Vagina (tissue), 2 donors: Measurements from ENCODE around the gene STK10. TPM values are rescaled to one million over a fixed set of nuclear protein-coding genes. Genes with fewer than 3 reads are reported as not detected.

Experiments
- DNase-seq, 2 donors: peaks; one replicate each; pipeline ENCODE4 v3.0.0-alpha.2; 2017; ENCODE audit errors: extremely low spot score in 2 of 2
- H3K27ac ChIP-seq: fragments of 200-600 bp; sonication (generic); one replicate; pipeline ENCODE4 v1.5.1; 2019
- H3K27me3 ChIP-seq: fragments of 200-600 bp; sonication (generic); one replicate; pipeline ENCODE4 v1.5.1; 2019
- H3K36me3 ChIP-seq, 2 donors: fragments of 200-600 bp; sonication (generic); one replicate each; pipeline ENCODE4 v1.5.1; 2017 to 2019
- H3K4me1 ChIP-seq: fragments of 200-600 bp; sonication (generic); one replicate; pipeline ENCODE4 v1.5.1; 2019
- H3K4me3 ChIP-seq, 2 donors: fragments of 200-600 bp; sonication (generic); 1 replicate in 1 of 2; 2 replicates in 1 of 2; pipeline ENCODE4 v1.5.1; 2016 to 2019
- H3K9me3 ChIP-seq: fragments of 200-600 bp; sonication (generic); one replicate; pipeline ENCODE4 v1.5.1; 2019
- POLR2A ChIP-seq, 2 donors: fragments of 450-650 bp; IDR thresholded peaks; one replicate each; pipeline ENCODE4 v1.6.1; 2017; ENCODE audit warnings: antibody characterized with exemption in 2 of 2, mild to moderate bottlenecking in 2 of 2, moderate library complexity in 2 of 2
- POLR2AphosphoS5 ChIP-seq, 2 donors: sonication (generic); formaldehyde crosslinking; IDR thresholded peaks; one replicate each; pipeline ENCODE4 v1.9.0; 2017; ENCODE audit warnings: antibody characterized with exemption in 2 of 2, mild to moderate bottlenecking in 2 of 2, low read depth in 1 of 2; ENCODE audit not compliant: insufficient read depth in 1 of 2
- intact Hi-C: fragments of 100-400 bp; cut with DNase I; formaldehyde crosslinking; loops from one replicate; pipeline ENCODE4 v1.15.1; 2023
- total RNA-seq: library from RNA; depleted of rRNA; stranded (reverse); fragments of >200 nt; gene quantifications from one replicate; pipeline ENCODE4 v1.2.3, GENCODE V29; 2016
- TF ChIP-seq, protein P1 (sequence below), 3 experiments: fragments of 450-650 bp in 2 of 3; fragments of 200-600 bp in 1 of 3; sonication (generic) in 1 of 3; IDR thresholded peaks; one replicate each; pipeline ENCODE4 v1.5.1; 2017 to 2019; ENCODE audit warnings: antibody characterized with exemption in 3 of 3, mild to moderate bottlenecking in 2 of 3, moderate library complexity in 2 of 3

The STK10 gene
- total RNA-seq, 1 donor from 2014 or later: 33.9 TPM

DNA sequence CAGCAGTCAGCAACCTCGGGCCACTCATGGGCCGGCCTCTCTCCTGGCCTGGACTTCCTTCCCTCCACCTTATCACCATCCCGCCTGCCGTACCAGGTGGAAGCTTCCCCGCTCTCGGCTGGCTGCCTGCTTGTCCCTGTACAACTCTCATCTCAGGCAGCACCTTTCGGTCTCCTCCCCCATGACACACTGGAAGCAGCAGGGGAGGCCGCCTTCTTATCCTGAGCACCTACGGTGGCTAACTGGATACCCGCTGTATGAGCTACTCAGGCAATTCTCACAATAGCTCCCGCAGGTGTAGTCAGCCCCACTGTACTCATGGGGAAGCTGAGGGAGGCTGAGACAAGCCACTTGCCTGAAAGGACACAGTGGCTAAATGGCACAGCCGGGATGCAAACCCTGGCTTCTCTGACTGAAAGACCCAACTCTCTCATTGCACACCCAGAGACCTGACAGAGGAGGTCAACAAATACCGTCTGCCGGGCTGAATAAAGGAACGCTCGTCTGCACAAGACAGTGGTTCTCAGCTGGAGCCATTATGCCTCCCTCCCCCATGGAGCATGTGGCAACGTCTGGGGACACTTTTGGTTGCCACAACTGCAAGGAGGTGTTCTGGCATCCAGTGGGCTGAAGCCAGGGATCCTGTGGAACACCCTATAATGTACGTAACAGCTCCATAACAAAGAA, 9.6 kb downstream of the STK10 start:
- no peaks in the 10 kb centered on the region for H3K9me3 ChIP-seq
- no peak for TF ChIP-seq POLR2AphosphoS5 (IDR thresholded peaks at IDR 0.05; ENCODE audit: insufficient read depth in 1 of 2, low read depth in 1 of 2)
- TF ChIP-seq, protein P1, sequence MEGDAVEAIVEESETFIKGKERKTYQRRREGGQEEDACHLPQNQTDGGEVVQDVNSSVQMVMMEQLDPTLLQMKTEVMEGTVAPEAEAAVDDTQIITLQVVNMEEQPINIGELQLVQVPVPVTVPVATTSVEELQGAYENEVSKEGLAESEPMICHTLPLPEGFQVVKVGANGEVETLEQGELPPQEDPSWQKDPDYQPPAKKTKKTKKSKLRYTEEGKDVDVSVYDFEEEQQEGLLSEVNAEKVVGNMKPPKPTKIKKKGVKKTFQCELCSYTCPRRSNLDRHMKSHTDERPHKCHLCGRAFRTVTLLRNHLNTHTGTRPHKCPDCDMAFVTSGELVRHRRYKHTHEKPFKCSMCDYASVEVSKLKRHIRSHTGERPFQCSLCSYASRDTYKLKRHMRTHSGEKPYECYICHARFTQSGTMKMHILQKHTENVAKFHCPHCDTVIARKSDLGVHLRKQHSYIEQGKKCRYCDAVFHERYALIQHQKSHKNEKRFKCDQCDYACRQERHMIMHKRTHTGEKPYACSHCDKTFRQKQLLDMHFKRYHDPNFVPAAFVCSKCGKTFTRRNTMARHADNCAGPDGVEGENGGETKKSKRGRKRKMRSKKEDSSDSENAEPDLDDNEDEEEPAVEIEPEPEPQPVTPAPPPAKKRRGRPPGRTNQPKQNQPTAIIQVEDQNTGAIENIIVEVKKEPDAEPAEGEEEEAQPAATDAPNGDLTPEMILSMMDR (IDR thresholded peaks at IDR 0.05): no peak
- no peak for TF ChIP-seq POLR2A (IDR thresholded peaks at IDR 0.05)
- H3K4me1 ChIP-seq: peaks cover 14% of the 10 kb centered on the region
- no peaks in the 10 kb centered on the region for H3K36me3 ChIP-seq
- intact Hi-C loops: no loop called here
- H3K27ac ChIP-seq: no peak overlapping the region
- no peak overlapping the region for H3K4me3 ChIP-seq
- no peaks in the 10 kb centered on the region for H3K27me3 ChIP-seq
- no peak for DNase-seq

DNA sequence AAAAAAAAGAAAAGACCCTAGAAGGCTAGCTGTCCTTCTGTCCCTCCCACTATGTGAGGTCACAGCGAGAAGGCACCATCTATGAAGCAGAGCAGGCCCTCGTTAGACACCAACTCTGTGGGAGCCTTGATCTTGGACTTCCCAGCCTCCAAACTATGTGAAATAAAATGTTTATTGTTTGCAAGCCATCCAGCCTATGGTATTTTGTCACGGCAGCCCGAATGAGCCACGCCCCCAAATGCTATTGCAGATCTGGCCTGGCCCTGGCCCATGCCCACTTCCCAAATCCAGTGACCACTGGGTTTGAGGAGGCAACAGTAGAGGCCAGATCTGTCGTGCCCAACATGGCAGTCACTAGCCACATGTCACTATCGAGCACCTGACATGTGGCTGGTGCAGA, 10.8 kb downstream of the STK10 start:
- H3K36me3 ChIP-seq: no peaks in the 10 kb centered on the region
- no peak overlapping the region for H3K27ac ChIP-seq
- no peaks in the 10 kb centered on the region for H3K9me3 ChIP-seq
- no peak for DNase-seq
- H3K4me1 ChIP-seq: peaks cover 22% of the 10 kb centered on the region
- TF ChIP-seq, protein P1 (IDR thresholded peaks at IDR 0.05): no peak
- no peak for TF ChIP-seq POLR2AphosphoS5 (IDR thresholded peaks at IDR 0.05; ENCODE audit: insufficient read depth in 1 of 2, low read depth in 1 of 2)
- no peak for TF ChIP-seq POLR2A (IDR thresholded peaks at IDR 0.05)
- intact Hi-C loops: no loop called here
- no peaks in the 10 kb centered on the region for H3K27me3 ChIP-seq
- no peak overlapping the region for H3K4me3 ChIP-seq

DNA sequence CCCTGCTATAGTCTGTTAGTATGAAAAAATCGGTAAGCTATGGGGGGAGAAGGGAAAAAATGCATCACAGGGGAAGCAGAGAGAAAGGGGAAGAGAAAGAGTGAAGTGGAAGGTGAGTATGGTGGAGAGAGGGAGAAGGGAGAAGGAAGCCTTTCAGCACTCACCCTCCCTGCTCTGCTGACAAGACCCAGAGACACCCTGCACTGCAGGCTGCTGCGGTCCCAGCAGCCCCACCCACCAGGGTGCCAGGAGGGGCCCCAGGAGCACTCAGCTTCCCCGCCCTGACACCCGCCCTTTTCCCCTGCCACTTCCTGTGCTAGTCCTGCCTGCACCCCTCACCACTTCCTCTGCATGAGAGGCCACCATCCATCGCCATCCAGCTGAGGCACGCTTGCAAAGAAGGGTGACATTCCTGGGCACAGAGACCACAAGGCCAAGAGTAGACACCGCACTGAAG, 12.7 kb downstream of the STK10 start:
- TF ChIP-seq POLR2AphosphoS5 (IDR thresholded peaks at IDR 0.05; ENCODE audit: insufficient read depth in 1 of 2, low read depth in 1 of 2) (no peak), POLR2A (IDR thresholded peaks at IDR 0.05) (no peak)
- TF ChIP-seq, protein P1 (IDR thresholded peaks at IDR 0.05): no peak
- Histone ChIP-seq H3K27me3 (no peaks in the 10 kb centered on the region), H3K36me3 (no peaks in the 10 kb centered on the region), H3K9me3 (no peaks in the 10 kb centered on the region), H3K4me3 (peak overlapping the region in 1 of 2 donors; percentile 16), H3K4me1 (peaks cover 22% of the 10 kb centered on the region), H3K27ac (no peak overlapping the region)
- no peak for DNase-seq
- intact Hi-C loops: no loop called here

DNA sequence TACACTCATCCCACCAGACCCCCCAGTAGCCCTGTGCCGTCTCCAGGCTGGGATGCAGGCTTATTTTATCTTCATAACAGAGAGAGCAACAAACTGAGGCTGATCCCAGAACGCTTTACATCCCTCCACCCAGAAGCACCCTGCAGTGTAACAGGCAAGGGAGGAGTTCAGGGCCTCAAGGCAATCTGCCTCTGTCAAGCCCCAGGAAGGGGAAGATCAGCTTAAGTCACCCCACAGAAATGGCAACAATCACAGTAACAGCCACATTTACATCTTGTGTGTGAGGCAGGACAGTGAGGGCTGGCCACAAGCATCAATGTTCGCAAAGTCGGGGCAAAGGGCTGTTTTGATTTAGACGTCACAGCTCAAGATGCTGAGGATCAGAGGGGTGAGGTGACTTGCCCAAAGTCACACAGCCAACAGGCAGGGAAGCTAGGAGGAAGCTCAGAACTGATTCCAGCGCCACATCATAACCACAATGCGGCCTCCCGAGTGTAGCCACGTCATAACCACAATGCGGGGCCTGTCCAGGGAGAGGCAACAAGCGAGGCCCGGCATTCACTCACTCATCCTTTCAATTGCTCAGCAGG, 14.4 kb downstream of the STK10 start:
- intact Hi-C loops: no loop called here
- no peak overlapping the region for H3K4me3 ChIP-seq
- H3K27ac ChIP-seq: no peak overlapping the region
- no peaks in the 10 kb centered on the region for H3K9me3 ChIP-seq
- H3K27me3 ChIP-seq: no peaks in the 10 kb centered on the region
- H3K36me3 ChIP-seq: no peaks in the 10 kb centered on the region
- no peak for TF ChIP-seq POLR2A (IDR thresholded peaks at IDR 0.05)
- TF ChIP-seq, protein P1 (IDR thresholded peaks at IDR 0.05): no peak
- TF ChIP-seq POLR2AphosphoS5 (IDR thresholded peaks at IDR 0.05; ENCODE audit: insufficient read depth in 1 of 2, low read depth in 1 of 2): no peak
- peaks cover 21% of the 10 kb centered on the region for H3K4me1 ChIP-seq
- DNase-seq: no peak
